GM10266 (cell line): Measurements from ENCODE around the gene NDUFB3.
"Not testable (repeated sequence)": the region's sequence is repeated elsewhere in the genome, so short reads cannot be mapped to it uniquely, and the experiment has no call there.

ENCODE experiments used
- DNase-seq: peaks from one replicate; pipeline ENCODE4 v3.0.0; 2012; ENCODE audit errors: extremely low spot score
- TF ChIP-seq, protein P1 (sequence below): IDR thresholded peaks from 2 replicates; pipeline ENCODE4 v1.5.1; 2012; ENCODE audit warnings: mild to moderate bottlenecking, low read depth; ENCODE audit not compliant: control insufficient read depth, insufficient read depth; ENCODE audit errors: missing control alignments

NDUFB3 gene

DNA sequence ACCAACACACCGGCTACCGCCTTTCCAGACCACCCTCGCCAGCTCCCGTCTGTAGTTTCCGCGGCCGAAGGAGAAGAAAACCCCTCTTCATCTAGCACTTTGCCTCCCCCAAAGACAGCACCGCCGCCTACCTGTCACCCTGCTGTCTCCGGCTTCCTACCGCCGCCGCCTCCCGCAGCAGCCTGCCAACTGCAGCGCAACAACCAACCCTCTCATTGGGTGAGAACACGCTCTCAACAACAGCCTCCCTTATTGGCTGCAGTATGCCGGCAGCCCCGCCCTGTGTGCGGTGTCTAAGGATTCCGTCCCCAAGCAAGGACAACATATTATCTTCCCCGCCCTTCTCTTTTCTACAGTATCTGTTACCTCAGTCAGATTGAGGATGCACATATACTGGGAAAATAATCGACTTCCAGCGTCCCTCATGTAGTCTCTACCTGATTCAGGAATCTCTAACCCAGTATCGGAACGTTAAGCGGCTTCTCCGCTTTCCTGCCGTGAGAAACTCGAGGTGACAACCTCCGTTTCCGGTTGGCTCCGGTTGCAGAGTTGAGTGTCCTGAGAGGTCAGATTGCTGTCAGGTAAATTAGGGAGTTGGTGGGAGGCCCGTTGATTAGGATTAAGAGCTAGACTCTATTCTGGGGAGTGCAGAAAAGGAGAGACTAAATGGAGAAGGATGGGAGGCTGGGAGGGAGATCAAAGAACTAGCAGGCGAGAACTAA lies at the start of gene NDUFB3, which contains the start of gene HYCC2:
Gene NDUFB3, plus strand, starts transcription at position 523 of the 722 bp plus-strand sequence. CDS start 6,882 bp downstream, outside the sequence.
Gene HYCC2, minus strand, starts transcription at position 193 of the 722 bp plus-strand sequence. CDS start 47,662 bp downstream, outside the sequence.
- TF ChIP-seq, protein P1, sequence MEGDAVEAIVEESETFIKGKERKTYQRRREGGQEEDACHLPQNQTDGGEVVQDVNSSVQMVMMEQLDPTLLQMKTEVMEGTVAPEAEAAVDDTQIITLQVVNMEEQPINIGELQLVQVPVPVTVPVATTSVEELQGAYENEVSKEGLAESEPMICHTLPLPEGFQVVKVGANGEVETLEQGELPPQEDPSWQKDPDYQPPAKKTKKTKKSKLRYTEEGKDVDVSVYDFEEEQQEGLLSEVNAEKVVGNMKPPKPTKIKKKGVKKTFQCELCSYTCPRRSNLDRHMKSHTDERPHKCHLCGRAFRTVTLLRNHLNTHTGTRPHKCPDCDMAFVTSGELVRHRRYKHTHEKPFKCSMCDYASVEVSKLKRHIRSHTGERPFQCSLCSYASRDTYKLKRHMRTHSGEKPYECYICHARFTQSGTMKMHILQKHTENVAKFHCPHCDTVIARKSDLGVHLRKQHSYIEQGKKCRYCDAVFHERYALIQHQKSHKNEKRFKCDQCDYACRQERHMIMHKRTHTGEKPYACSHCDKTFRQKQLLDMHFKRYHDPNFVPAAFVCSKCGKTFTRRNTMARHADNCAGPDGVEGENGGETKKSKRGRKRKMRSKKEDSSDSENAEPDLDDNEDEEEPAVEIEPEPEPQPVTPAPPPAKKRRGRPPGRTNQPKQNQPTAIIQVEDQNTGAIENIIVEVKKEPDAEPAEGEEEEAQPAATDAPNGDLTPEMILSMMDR, result peak; percentile 26

GRCh38 chr2:201024518-201024917 lies 47.3 kb upstream of the NDUFB3 start:
- no peak for DNase-seq
- TF ChIP-seq, protein P1, result no peak

More for the DNA sequence above, at the start of gene NDUFB3, which contains the start of gene HYCC2:
- peak; percentile 94 for DNase-seq

DNA sequence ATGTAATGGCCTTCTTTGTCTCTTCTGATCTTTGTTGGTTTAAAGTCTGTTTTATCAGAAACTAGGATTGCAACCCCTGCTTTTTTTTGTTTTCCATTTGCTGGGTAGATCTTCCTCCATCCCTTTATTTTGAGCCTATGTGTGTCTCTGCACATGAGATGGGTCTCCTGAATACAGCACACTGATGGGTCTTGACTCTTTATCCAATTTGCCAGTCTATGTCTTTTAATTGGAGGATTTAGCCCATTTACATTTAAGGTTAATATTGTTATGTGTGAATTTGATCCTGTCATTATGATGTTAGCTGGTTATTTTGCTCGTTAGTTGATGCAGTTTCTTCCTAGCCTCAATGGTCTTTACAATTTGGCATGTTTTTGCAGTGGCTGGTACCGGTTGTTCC lies 37.4 kb upstream of the NDUFB3 start:
- DNase-seq, result not testable (repeated sequence)

DNA sequence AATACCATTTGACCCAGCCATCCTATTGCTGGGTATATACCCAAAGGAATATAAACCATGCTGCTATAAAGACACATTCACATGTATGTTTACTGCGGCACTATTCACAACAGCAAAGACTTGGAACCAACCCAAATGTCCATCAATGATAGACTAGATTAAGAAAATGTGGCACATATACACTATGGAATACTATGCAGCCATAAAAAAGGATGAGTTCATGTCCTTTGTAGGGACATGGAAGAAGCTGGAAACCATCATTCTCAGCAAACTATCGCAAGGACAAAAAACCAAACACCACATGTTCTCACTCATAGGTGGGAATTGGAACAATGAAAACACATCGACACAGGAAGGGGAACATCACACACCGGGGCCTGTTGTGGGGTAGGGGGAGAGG lies 33.4 kb upstream of the NDUFB3 start:
- not testable (repeated sequence) for DNase-seq

- TF ChIP-seq, protein P1, result no peak
- no peak for DNase-seq
These were observed 32.9 kb upstream of the NDUFB3 start for GRCh38 chr2:201038855-201039254.

- DNase-seq, result no peak
These were observed 30.8 kb upstream of the NDUFB3 start for GRCh38 chr2:201040867-201041628.

DNA sequence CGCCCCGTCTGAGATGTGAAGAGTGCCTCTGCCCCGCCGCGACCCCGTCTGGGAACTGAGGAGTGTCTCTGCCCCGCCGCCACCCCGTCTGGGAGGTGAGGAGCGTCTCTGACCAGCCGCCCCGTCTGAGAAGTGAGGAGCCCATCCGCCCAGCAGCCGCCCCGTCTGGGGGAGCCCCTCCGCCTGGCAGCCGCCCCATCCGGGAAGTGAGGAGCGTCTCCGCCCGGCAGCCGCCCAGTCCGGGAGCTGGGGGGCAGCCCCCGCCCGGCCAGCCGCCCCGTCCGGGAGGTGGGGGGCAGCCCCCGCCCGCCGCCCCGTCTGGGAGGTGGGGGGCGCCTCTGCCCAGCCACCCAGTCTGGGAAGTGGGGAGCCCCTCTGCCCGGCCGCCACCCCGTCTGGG lies 29.4 kb upstream of the NDUFB3 start:
- not testable (repeated sequence) for DNase-seq

More at GRCh38 chr2:201040867-201041628, 30.8 kb upstream of the NDUFB3 start:
- TF ChIP-seq, protein P1, result no peak

- DNase-seq, result not testable (repeated sequence)
These were observed 28.8 kb upstream of the NDUFB3 start for GRCh38 chr2:201043050-201043449.

GRCh38 chr2:201046881-201047280 lies 24.9 kb upstream of the NDUFB3 start:
- TF ChIP-seq, protein P1, result no peak
- no peak for DNase-seq
